HG02571 (cell line): ENCODE results near the gene ADCY3.

Experiments used
- ATAC-seq: cut with Tn5 transposase; IDR thresholded peaks from one replicate; pipeline ENCODE4 v1.9.1; 2021; ENCODE audit warnings: mild to moderate bottlenecking, moderate library complexity; ENCODE audit not compliant: unreplicated experiment

The ADCY3 gene

GRCh38 chr2:24920098-24920808 is at the start of gene ADCY3:
Gene ADCY3, minus strand, starts transcription at chr2:24920237. Its CDS starts 1,250 bp downstream, at chr2:24918987.
- peak; percentile 41 for ATAC-seq

DNA sequence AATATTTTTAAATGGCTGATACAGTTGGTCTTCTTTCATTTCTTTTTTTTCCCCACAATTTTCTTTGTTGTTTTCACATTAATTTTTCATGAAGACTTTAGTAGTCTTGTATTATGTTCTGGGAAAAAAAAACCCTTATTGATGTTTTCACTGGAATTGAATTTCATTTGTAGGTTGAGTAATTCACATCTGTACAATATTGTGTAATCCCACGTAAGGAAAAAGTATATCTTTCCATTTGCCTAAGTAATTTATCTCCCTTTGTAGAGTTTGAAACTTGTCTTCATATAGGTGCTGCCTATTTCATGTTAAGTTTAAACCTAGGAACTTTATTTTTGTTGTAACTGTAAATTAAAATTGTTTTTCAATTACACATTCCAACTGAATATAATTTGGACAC is 49.7 kb upstream of the ADCY3 start:
- ATAC-seq, result no peak

- no peak for ATAC-seq
These were observed 41.9 kb upstream of the ADCY3 start for GRCh38 chr2:24961903-24962302.

- no peak for ATAC-seq
These were observed 39.7 kb upstream of the ADCY3 start for GRCh38 chr2:24959761-24960160.

GRCh38 chr2:24958411-24958935 is 38.4 kb upstream of the ADCY3 start:
- ATAC-seq, result no peak

GRCh38 chr2:24957976-24958375 is 37.9 kb upstream of the ADCY3 start:
- no peak for ATAC-seq

DNA sequence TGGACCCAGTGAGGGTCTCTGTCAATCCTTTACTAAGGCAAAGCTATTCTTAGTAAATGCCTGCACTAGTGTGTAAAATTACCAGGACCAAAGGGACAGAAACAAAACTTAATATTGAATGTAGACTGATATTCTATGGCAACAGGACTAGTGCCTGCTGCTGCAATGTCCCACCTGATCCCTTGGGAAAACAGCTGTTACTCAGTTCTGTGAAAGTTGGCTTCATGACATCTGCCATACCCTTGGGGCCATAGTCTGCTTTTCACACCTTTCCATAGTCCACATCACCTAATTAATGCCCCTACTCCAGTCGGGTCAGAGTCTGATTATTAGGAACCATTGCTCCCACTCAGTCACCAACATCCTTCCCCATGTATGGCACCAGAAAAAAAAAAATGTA is 37.2 kb upstream of the ADCY3 start:
- no peak for ATAC-seq

DNA sequence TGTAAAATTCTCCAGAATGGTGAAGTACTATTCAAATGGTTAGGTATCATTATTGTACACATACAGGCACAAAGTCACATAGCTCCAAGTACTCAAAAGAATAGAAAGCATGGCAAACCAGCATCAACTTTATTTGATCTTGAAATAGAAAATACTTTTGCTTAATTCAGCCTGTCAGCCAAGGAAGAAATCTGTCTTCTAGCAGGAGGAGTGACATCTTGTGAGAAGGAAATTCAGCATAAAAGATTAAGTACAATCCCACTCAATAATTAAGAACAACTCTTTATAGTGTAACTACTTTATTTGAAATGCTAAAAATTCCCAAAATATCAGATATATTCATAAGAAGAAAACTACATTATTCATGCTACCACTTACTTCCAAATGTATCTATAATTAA is 35.9 kb upstream of the ADCY3 start:
- ATAC-seq, result no peak

DNA sequence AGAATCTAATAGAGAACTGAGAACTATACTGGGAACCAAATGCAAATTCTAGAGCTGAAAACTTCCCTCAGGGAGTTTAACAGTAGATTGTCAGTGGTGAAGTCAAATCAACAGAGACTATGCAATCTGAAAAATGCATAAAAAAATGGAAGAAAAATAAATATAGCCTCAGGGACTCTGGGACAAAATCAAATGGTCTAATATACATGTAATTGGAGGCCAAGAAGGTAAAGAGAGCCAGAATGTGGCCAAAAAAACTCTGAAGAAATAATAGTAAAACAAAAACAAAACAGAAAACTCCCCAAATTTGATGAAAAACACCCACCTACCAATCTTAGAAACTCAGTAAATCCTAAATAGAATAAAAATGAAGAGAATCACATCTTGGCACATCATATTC is 35.2 kb upstream of the ADCY3 start:
- no peak for ATAC-seq

DNA sequence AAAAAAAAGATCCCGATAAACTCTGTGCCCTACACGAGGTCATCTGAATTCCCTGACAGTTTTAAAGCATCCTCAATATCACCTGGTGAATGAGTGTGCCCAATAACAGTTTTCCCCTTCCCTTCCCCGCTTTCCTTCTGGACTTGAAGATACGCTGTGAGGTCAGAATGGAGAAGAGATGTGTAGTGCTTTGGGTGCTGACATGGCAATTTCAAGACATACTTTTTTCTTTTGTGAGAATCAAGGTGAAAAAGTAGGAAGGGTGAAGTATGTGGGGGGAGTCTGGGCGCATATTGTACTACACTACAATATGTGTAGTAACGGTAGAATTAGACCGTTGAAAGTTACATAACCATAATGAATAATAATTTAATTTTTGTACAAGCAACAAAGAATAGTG is 30.1 kb upstream of the ADCY3 start:
- no peak for ATAC-seq

GRCh38 chr2:24948506-24948905 is 28.5 kb upstream of the ADCY3 start:
- no peak for ATAC-seq

DNA sequence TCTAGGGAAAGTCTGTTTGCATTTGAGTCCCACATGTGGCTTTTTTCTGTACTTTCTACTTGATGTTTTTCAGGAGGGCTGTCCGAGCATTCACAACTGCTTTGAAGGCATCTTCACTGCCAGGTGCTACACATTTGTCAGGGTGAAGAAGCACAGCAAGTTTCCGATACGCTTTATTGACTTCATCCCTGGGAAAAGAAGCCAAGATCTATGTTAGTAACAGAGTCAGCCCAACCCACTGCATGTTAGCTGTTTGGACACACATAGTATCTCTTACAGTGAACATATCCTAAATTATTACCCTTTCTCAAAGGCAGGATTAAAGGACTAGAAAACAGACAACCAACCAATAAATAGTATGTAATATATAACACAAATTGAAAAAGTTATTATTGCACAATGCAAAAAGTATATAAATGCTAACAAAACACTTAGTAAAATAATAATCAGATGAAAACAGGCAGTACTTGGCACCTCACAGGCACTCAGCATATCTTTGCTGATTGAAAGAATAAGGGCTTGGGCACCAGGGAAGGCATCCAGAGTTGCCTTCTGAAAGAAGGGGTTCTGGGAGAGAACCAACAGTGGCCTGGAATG is 27.6 kb upstream of the ADCY3 start:
- ATAC-seq, result no peak

GRCh38 chr2:24945907-24946306 is 25.9 kb upstream of the ADCY3 start:
- no peak for ATAC-seq

DNA sequence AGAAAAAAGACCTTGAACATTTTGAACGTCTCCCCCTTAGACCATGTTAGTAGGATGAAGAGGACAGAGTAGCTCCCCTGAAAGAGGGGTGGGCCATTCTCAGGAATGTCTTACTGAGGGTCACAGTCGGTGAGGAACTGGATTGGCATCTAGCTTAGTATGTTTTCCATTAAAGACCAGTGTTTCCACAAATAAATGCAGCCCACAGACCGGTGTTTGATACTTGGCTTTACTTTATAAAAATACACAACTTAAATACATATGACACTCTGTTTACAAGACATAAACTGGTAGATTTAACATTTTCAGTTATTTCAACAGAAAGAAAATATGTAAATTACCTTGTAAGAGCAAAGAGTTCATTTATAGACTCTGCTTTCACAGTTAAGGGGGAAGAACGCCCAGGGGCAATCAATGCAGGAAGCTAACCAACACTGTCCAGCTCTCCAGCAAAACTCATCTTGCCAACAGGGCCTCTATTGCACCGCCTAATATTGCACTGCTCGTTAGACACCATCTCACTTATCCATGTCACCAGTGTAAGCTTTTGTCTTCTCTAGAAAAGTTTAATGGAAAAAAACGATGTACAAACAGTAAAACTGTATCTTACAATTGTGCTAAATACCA is 23.5 kb upstream of the ADCY3 start:
- no peak for ATAC-seq

GRCh38 chr2:24939353-24939752 is 19.3 kb upstream of the ADCY3 start:
- ATAC-seq, result no peak

DNA sequence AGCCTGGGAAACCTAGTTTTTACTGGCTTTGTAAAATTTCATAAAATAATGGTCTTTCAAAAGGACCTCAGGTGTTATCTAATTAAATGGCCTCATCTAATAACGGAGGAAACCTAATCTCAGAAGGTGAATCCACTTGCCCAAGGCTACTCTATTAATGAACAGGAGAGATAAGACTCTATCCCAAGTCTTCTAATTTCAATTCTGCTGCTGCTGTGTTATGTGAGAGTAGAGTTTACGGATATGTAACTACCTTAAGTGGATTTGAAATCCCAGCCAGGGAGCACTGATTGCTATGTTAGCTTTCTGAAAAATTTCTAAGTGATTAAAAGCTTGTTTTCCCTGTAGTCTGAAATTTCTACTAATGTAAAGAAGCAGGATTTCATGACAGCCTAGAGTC is 17.2 kb upstream of the ADCY3 start:
- ATAC-seq, result no peak

DNA sequence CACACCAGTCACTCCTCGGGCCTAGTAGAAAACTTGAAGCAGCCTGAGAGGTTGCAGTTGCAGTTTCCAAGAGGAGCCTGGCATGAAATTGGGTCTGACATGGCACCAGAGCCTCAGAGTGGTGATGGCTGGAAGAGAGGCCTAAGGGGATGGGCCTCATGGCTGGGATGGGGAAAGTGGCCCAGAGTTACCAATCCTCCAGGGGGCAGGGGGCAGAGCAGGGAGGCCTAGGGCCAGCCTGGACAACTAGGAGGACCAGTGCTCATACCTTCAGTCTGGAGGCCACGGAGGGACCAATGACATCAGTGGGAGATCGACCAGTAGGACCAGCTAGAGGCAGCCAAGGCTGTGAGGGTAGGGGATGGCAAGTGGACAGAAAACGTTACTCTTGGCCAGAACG is 15.1 kb upstream of the ADCY3 start:
- ATAC-seq, result no peak

DNA sequence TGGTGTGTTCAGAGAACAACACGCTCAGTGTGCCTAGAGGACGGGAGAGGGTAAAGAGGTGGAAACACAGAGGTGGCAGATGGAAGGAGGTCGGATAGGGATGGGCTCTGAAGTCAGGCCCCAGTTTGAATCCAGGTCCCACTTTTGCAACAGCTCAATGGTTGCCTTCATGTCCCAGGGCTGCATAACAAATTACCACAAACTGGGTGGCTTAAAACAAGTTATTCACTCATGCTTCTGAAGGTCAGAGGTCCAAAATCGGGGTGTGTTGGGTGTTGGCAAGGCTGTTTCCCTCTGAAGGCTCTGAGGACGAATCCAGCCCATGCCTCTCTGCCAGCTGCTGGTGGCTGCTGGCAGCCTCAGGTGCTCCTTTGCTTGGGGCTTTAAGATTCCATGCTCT is 12.7 kb upstream of the ADCY3 start:
- ATAC-seq, result no peak

DNA sequence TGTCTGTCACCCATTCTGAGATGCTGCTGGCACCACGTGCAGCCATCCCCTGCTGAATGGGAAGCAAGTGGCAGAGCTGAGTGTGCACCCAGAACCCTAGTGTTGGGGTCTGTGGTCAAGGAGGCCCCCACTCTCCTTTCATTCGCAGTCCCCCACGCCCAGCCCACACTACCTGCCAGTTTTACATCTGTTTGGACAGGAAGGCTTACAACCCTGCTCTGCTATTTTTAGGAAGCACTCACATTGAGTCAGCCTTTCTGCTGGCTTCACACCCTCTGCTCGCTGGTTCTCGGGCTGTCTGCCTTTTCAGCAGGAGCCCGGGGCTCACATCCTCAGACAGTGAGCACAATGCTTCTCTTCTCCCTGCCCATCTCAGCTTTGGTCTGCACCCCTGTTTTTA is 10.7 kb upstream of the ADCY3 start:
- peak; percentile 73 for ATAC-seq

DNA sequence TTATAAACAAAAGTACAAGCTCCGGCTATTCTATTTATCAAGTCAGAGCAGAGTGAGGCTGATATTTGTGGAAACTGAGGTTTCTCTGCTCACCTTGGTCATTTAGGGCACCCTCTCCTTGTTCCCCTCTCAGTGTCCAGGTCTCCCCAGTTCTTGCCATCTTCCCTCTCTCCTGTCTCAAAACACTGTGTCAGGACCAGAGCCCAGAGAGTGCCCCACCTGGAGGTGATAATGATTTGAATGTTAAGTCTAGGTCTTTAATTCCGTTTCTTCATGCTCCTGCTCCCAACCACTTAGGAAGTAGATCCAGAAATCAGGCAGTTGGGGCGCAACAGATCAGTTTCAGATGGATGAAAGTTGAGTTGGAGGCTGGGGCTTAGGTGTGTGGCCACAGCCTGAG is 9.2 kb upstream of the ADCY3 start:
- no peak for ATAC-seq

DNA sequence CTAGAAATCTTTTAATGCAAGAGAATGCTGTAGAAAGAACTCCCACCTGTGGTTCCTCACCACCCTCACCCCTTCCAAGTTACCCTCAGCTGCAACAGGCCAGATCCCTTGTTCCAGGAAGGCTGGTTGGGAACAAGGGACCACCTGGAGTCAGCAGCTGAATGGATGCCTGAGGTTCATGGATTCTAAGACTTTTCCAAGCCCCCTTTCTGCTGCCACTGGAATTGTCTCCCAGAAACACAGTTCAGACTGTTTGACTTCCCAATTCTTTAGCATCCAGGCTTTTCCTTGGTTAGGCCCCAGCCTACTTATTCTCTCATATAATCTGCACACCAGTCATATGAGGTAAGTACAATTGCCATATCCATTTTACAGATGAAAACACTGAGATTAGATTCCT is 8.0 kb upstream of the ADCY3 start:
- ATAC-seq, result no peak

DNA sequence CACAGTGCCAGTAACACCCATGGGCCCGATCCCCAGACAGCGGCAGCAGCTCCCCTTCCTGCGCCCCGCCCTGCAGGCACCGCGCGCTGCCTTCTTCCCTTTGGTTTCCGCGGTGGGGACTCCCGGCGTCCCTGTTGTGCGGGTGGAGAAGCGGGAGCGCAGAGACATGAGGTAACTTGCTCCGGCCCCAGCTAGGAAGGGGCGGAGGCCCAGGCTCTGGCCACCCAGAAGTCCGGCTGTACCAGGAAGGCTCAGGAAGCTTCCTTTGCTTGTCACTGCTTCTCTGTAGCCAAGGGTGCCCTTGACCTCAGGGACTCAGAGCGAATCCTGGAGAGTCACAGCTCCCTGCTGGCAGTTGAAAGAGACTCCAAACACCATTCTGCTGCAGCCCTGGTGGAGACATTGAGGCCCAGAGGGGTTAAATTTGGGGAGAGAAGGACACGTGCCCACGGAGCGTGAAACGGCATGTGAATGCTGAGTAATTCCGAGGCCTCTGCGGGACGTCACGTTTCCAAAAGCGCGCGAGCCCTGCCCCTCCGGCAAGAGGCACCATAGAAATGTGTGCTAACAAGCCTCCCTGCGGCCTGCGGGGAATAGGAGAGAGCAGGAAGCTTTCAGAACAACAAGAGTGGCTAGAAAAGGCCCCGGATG is 6.7 kb upstream of the ADCY3 start:
- ATAC-seq, result no peak
